Activated CD4-positive, alpha-beta T cell treated with anti-CD3 and anti-CD28 coated beads, Interleukin-2, Interleukin-6, amounts not matched to agents 100 ng/mL and 50 ng/mL, durations not matched to agents 16 hours and 8 hours (primary cell): ENCODE measurements around the gene TMEM156.

Experiments used
- DNase-seq: peaks from one replicate; pipeline ENCODE4 v3.0.0-alpha.2; 2020

Gene TMEM156

GRCh38 chr4:38920677-38921076, 111.5 kb downstream of the TMEM156 start:
- DNase-seq, result no peak

- DNase-seq, result no peak
These were observed 112.0 kb downstream of the TMEM156 start for GRCh38 chr4:38920186-38920585.

DNA sequence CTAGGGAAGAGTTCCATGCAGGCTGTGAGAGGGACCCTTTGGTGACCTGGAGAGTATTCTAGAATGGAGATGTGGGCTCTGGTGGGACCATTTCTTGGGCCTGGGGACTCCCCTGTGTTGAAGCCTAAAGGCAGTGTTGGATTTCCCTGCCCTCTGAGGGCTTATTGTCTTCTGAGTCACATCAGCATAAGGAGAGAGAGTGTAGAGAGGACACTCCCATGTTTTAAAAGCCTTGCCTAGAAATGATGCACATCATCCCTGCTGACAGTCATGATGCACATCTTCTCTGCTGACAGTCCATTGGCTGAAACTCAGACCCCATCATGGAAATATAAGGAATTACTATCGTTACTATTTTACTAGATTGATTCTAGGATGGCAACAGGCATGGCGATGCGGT, 112.7 kb downstream of the TMEM156 start:
- DNase-seq, result no peak

- no peak for DNase-seq
These were observed 114.7 kb downstream of the TMEM156 start for GRCh38 chr4:38917481-38918025.
